Measurements from ENCODE around the gene GRID1.
"Not testable (repeated sequence)": the region's sequence is repeated elsewhere in the genome, so short reads cannot be mapped to it uniquely, and the experiment has no call there.

The GRID1 gene

GRCh38 chr10:86187499-86188239 lies 178.9 kb downstream of the GRID1 start:
- no peak for DNase-seq

DNA sequence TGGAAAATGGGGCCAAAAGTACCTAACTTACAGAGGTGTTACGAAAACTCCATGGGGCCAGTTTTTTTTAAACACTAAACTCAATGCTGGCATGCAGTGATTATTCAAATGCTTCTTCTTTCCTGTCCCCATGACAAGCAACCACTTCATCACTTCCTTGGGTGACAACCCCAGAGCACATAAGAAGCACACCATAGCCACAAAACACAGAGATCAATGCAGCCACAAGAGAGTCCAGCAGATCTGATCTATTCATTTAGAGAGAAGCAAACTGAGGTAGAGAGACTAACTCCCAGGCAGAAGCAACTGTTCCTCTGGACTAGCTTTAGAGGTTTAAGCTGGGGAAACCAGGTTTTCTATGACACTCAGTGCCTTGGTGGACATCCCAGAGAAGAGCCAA lies 180.0 kb downstream of the GRID1 start:
- no peak for DNase-seq

- DNase-seq = no peak
These were observed 184.0 kb downstream of the GRID1 start for GRCh38 chr10:86182595-86182994.

GRCh38 chr10:86182150-86182549 lies 184.4 kb downstream of the GRID1 start:
- DNase-seq = no peak

DNA sequence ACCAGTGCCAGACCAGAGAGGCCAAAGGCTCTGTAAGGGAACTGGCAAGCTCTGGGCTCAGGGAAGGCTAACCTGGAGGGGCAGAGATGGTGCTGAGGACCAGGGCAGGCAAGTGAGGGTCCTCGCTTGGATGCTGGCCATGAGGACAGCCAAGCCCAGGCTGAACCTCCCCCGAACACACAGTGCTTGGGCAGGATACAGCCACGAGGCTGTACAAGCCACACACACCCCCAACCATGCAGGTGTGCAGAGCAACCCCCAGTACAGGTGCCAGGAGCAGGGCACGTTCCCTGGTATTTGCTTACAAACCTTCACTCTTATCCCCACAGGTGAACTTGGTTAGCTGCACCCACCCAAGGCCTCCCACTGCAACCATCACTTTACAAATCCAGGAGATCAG lies 185.7 kb downstream of the GRID1 start:
- no peak for DNase-seq

DNA sequence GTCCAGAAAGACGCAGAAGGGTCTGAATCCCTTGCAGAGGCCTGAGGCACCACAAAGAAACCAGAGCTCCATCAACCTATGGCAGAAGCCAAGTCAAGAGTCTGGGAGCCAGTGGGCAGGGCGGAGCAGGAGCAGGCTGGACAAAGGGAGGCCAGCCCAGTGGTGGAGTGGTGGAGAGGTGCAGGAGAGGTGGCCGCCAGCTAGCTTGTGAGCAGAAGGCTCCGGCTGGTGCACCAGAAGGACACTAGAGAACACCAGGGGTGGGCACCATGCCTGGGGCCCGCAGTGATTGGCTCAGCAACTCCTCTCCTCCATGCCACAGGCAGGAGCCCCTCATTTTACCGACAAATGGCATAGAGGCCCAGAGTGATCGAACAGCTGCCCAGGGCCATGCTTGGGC lies 186.6 kb downstream of the GRID1 start:
- no peak for DNase-seq

- DNase-seq = no peak
These were observed 187.5 kb downstream of the GRID1 start for GRCh38 chr10:86179153-86179524.

DNA sequence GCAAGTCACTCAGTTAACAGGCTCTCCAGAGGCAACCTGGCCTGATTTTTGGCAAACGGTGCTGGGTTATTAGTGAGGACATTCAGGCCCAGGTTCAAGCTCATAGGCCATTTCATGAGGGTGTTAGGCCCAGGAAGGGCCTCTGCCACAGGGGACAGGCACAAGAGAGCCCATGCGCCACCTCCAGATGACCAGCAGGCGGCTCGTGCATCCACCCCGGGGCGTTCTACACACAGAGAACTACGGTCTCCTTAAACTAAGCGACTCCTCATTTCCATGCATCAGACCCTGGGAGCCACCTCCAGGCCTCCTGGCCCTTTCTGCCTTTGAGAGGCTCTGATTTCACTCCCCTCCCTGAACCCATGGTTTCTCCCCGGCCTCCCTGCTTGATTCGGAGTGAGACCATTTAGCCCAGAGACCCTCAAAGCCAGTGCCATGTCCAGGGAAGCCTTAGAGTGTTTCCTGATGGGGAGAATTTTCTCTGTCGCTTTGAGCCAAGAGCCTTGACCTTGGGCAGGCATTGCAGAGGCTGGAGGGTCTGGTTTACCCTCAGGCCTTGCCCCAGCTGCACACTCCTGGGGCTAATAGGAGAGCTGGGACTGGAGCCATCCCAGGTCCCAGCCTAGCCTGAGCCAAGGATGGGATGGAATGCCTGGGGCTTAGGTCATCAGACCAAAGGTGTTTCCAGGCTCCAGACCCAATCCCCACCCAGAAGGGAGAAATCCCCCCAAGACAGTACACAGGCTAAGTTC lies 188.0 kb downstream of the GRID1 start:
- DNase-seq = peak; percentile 15

GRCh38 chr10:86177537-86178155 lies 188.9 kb downstream of the GRID1 start:
- DNase-seq = no peak

GRCh38 chr10:86176850-86177536 lies 189.6 kb downstream of the GRID1 start:
- no peak for DNase-seq

DNA sequence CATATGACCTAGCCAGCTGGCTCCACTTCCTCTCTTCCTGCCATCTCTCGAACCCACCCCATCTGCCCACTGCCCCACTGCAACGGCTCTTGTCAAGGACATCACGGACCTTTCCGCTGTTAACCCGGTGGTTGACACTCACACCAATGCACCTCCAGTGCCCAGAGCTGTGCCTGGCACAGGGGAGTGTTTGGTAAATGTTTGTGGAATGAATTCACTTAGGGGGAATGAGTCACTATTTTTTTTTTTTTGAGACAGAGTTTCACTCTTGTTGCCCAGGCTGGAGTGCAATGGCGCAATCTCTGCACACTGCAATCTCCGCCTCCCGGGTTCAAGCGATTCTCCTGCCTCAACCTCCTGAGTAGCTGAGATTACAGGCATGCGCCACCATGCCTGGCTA lies 191.1 kb downstream of the GRID1 start:
- DNase-seq = not testable (repeated sequence)

GRCh38 chr10:86172301-86172700 lies 194.3 kb downstream of the GRID1 start:
- no peak for DNase-seq

GRCh38 chr10:86170255-86171108 lies 196.1 kb downstream of the GRID1 start:
- DNase-seq = no peak

- no peak for DNase-seq
These were observed 196.9 kb downstream of the GRID1 start for GRCh38 chr10:86169506-86170254.

DNA sequence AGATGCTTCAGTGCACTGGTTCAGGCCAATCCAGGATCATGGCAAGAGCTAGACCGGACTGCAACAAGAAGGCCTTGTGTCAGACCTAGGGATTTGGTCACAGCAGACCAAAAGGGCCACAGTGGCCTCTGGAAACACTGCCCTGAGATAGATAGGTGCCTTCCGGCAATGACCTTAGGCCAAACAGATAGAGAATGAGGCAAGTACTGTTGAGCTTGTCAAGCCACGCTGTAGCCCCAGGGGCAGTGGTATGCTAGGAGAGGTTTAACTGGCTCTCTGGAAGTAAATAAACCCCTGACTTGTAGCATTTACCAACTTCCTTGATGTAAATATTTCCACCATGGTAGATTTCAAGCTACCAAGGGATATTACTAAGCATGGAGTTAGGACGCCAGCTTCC lies 197.5 kb downstream of the GRID1 start:
- DNase-seq = no peak

DNA sequence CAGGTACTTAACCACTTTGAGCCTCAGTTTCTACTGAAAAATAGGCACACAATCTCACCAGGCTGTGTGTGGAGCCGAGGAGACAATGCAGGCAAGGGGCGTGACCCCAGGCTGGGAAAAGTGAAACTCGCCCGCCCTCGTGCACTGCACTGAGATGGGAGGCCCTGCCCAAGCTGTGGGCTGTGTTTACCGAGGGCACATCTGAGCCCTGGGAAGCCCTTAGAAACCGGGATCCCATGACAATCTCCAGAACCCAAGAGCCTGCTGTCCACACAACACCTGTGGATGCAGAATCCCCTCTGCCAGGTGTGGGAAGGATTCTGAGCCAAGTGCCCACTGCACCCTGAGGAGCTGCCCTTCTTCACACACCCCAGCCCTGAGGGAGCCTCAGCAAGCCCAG lies 198.3 kb downstream of the GRID1 start:
- no peak for DNase-seq

GRCh38 chr10:86167762-86168128 lies 198.8 kb downstream of the GRID1 start:
- DNase-seq = no peak

GRCh38 chr10:86167121-86167761 lies 199.4 kb downstream of the GRID1 start:
- no peak for DNase-seq

GRCh38 chr10:86165666-86166065 lies 200.9 kb downstream of the GRID1 start:
- DNase-seq = no peak

GRCh38 chr10:86164960-86165630 lies 201.5 kb downstream of the GRID1 start:
- DNase-seq = no peak

Measured in stimulated activated CD4-positive, alpha-beta T cell treated with anti-CD3 and anti-CD28 coated beads, Interleukin-15, amount 100 ng/mL, for 24 hours (primary cell).